GM19351 (cell line): ENCODE measurements around the gene HRH2.
"Not testable (repeated sequence)": the region's sequence is repeated elsewhere in the genome, so short reads cannot be mapped to it uniquely, and the experiment has no call there.

Experiments used
- ATAC-seq: cut with Tn5 transposase; IDR thresholded peaks from one replicate; pipeline ENCODE4 v1.9.1; 2021; ENCODE audit warnings: mild to moderate bottlenecking, moderate library complexity; ENCODE audit not compliant: unreplicated experiment

The HRH2 gene

DNA sequence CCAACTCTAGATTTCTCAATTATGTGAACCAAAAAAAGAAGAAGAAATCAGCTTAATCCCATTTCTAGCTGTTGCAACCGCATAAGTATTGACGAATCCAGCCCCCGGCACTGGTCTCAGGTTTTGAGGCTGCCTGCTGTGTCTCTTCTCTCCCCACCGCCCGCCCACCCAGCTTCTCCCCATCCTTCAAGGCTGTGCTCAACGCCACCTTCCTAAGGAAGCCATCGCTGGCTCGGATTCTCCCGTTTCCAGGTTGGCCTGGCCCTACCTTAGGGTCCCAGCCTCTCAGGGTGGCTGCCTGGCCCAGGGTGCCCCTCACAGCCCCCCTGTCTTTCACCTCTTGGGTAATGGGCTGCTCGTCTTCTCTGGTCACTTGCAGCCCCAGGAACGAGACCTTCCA, 77.8 kb downstream of the HRH2 start:
- ATAC-seq = no peak

DNA sequence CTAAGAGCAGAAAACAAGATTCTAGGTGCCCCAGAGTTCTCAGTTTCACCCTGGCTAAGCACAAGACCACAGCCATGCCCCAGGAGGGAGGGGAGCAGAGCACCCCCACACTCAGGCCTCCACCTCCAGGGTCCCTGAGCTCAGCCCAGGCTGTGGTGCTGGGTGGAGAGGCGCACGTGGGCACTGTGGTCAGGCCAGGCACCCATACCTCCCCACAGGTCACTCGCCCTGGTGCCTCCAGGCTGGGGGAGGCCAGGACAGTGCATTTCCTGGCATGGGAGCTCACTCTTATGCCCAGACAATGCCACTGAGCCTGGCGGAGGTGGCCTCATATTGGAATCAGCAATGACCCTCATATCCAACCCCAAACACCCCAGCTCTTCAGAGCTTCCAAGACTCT, 78.8 kb downstream of the HRH2 start:
- no peak for ATAC-seq

DNA sequence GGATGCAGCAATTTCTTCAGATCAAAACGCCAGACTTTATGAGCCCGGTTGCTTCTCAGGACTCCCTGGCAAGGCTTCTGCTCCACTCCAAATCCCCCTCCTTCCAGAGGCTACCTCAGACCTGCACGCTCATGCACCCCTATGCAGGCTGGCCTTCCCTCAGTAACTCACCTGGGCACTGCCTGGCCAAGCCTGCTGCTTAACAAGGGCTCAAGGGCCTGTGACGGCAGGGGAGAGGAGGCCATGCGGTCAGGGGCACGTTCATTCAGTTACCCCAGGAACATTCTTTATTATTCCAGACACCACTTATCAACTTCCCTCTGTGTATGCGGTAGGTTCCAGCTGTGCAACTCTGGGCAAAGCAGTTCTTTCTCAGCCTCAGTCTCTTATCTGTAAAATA, 79.6 kb downstream of the HRH2 start:
- ATAC-seq = no peak

DNA sequence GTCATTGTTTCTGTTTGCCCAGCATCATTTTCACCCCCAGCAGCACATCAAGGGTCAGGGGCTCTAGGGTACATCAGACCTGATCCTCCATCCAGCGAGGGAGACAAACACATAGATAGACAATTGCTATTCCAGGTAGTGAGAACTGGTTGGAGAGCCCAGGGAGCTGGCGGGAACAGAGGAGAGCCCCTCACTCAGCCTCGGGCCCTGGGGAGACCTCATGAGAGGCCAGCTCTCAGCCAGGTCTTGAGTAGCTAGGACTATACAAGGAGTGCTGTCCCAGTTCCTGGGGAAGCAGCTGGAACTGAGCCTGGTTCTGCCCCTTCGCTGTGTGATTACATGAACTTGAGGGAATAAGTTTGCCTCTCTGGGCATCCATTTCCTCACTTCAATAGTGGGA, 80.3 kb downstream of the HRH2 start:
- no peak for ATAC-seq

DNA sequence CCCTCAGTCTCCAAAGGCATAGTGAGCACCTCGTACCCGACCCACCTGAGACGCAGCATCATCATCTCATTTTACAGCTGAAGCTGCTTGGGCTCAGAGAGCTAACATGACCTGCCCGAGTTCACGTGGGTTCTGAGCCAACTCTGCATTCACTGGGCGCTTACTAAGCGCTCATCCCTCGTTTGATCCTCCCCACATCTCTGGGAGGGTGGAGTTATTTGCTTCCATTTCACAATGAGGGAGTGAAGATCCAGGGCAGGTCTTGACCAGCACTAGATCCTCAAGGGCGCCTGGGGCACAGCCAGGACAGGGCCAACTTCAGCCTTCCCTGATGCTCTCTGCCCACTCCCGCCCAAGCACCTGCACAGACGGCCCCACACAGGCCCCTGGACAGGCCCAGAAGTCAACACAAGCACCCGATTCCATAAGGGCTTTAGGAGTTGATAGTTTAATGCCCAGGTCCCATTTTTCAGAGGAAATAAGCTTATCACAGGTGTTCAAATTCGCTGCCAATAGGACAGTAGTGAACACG, 80.8 kb downstream of the HRH2 start:
- ATAC-seq = no peak

DNA sequence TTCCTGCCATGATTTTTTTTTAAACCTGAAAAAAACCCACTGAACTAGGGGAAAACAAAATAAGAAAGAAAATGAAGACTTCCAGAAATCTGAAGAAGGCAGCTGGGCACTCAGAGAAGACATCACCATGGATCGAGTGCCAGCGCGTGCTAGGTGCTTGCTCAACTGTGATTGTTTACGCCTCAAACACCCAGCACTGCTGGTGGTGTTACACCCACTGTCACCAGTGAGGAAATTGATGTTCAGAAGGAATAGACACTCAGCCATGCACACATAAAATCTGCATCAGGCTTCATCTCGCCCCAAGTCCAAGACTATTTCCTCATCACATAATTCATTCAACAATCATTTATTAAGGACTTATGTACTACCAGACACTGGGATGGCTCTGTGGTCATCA, 82.1 kb downstream of the HRH2 start:
- ATAC-seq = no peak

DNA sequence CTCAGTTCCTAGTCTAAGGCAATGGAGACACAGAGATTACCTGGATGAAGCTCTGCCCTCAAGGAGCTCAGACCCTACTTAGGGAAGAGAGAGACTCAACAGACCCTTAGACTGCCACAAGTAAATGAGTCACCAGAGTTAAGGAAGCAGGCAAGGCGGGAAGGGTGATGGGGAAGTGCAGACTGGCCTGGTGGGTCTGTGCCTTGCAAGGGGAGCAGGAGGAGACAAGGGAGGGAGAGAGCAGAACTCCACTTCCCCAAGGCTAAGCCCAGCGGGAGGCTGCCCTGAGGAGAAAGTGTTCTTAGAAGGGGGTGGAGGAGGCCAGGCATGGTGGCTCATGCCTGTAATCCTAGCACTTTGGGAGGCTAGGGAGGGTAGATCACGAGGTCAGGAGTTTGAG, 83.7 kb downstream of the HRH2 start:
- no peak for ATAC-seq

DNA sequence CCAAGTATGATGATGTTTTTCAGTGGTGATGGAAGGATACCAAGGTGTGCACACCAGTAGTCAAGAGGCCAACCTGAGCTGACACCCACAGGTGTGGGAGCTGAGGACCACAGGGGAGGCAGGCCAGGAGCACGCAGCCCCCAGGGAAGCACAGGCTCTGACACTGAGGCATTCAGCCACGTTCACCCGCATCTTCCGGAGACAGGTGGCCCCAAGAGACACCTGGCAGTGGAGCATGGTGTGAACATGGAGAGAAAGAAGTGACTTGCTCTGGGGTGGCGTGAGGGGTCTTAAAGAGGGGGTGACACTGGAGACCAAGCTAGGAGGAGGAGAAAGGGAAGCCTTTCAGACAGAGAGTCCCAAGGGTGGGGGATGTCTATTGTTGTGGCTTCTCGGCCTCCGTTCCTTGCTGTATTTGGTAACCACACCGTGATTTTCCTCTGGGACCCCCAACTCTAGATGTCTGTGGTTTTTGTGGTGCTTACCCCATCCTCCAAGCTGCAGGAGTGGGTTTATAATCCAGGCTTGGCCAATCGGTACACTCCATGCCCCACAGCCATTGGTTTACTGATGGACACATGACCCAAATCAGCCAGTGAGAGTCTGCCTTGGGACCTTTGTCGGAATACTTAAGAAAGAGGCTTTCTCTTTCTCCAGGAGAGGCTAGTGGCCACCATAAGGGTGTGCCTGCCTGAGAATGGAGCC, 84.6 kb downstream of the HRH2 start:
- ATAC-seq = no peak

DNA sequence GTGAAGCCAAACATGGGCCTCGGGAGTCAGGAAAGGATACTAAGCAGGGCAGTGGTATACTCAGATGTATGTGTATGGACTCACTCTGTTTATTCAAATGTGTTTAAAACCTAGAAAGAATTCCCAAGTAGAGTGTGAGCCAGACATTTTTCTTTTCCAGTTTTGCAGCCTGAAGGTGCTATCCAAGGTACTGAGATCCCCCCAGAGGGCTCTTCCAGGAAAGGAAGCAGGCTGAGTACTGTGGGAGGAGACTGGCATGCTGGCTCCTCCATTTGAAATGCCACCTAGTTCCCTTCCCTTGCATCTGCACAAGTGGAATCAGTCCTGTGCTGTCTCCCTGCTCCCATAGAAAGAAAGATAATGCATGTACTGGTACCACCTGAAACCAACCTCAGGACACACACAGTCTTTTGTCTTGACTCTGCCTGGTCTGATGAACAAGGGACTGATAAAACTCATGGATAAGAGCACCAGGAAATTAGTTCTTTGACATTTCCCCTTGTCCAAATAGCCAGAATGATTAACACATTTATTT, 85.9 kb downstream of the HRH2 start:
- ATAC-seq = no peak

DNA sequence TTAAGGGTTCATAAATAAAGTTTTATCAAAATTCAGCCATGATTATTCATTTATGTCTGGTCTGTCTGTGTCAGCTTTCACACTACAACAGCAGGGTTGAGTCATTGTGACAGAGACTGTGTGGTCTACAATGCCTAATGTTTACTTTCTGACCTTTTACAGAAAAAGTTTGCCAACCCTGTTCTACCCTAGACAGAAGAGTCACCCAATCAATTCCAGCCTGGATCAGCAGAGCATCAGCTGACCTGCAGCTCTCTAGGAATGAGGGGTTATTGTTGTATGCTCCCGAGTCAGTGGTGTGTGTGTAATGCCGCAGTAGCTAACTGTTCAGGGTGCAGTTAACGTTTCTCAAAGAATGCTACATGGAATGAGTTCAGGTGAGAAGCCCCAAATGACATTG, 87.3 kb downstream of the HRH2 start:
- ATAC-seq = no peak

DNA sequence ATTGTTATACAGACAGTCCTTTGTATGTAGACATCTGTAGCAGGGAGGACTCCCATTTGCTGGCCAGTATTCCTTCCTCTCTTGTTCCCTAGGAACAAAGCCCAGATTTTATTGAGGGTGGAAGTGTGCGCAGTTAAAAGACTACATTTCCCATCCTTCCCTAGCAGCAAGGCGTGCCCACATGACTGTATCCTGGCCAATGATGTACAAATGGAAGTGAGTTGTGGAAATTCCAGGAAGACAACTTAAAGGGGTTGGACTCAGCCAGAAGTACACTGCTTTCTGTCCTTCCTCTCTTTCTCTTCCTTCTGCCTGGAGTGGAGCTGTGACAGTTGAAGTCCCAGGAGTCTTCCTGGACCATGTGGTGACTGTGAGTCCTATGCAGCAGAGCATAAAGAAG, 89.0 kb downstream of the HRH2 start:
- no peak for ATAC-seq

DNA sequence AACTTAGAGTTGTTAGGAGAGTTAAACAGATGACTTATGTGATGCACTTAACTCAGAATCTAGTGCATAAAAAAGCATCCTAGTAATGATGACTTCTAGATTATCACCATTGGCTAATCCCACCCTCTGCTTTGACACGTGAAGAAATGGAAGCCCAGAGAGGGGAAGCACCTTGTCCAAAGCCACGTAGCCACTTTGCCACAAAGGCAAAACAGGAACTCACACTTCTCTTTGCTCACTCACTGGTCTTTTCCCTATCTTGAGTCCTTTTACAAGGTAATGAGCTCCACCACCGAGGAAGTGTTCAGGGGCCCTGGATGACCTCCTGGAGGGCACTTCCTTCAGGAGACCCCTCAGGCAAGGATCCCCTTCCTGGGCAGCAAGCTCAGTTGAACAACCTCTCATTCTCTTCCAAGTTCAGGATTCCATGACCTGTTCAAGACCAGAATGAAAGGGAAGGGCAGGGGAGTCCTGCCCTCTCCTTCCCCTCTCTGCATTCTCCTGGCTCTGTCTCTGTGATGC, 89.7 kb downstream of the HRH2 start:
- ATAC-seq = no peak

DNA sequence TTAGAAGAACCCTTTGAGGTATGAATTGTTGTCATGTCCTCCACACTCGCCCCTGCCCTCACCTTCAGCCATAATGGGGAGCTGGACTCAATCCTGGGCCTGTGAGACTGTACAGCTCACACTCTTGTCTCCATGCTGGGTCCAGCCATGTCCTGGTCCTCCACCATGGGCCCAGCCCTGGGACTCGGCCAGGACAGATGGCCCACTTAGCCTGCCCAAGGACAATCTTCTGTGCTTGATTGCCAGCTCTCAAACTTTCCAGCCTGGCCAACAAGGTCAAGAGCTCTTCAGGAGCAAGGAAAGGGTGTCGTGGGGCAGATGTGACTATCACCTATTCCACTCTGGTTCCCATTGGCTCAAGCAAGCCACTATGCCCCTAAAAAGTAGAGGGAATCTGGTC, 90.8 kb downstream of the HRH2 start:
- ATAC-seq = no peak

DNA sequence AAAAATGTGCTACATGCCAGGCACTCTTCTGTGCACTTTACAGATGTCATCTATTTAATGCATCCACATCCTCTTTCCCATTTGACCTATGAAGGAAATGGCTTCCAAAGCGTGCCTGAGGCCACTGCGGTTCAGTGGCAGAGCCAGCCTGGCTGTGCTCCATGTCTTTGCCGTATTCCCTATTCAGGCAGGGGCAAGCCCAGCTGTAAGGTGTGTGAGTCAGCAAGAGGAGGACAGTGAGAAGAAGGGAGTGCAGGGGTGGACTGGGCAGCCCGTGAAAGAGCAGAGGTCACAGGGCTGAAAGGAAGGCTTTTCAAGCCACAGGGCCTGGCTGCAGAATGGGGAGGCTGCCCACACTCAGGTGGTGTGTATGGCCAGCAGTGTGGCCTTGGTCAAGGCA, 91.7 kb downstream of the HRH2 start:
- no peak for ATAC-seq

DNA sequence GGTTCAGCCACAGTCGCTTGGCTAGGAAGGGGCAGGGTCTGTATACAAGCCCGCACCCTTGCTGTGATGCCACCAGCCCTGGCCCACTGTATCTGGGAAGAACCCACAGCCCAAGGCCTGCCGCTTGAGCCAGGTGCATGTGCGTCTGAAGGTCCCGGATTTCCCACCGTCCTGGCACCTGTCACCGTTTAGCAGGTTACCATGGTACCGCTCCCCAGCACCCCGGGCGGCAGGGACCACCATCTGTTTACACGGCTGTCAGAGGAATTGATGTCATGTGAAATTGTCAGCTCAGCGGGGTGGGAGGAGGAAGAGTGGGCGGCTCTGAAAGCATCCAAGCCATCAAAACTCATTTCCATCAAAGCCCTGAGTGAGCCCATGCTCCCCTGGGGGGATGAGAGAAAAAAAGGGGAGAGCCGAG, 92.7 kb downstream of the HRH2 start:
- ATAC-seq = no peak

DNA sequence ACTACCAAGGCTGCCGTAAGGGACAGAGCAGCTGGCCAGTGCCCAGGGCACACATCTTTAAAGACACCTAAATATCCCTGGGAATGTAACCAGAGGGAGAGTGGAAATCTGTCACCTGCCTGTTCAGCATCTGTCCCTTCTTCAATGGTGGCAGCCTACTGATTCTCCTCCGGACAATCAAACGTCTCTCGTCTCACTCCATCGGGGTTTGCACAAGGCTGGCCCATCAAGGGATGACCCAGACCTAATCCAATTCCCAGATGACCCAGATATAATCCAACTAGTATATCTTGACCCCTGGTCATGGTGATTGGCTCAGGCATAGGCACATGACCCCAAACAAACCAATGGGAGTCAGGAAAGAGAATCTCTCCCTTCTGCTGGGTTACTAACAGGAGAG, 93.5 kb downstream of the HRH2 start:
- ATAC-seq = no peak

DNA sequence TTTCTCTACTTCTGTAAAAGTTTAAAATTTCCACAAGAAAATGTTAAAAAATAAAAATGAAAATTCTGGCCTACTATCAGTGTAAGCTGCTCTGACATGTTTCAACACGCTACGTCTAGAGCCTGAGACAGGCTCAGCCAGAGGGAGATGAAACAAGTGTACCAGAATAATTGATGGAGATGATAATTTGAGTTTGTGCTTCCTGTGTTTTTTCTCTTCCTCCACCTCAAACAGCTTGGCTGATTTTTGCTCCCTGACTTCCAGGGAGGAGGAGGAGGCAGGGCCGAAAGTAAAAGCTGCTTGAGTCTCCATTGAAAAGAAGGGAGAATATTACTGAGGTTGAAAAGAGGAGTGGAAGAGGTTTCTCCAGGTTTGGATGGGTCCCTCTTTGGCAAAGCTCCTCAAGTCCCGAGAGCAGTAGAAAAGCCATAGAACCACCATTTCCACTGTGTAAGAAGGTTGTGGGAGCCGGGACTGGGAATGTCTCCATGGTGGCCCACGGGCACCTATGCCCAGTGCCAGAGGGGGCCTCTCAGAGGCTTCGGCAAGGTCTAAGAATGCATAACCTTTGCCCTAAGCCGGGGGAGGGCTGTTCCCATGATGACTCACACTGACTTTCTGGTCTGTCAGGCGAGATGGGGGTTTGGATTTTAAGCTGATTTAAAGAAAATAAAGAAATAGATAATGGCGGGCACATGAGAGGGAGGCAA, 95.1 kb downstream of the HRH2 start:
- ATAC-seq = no peak

DNA sequence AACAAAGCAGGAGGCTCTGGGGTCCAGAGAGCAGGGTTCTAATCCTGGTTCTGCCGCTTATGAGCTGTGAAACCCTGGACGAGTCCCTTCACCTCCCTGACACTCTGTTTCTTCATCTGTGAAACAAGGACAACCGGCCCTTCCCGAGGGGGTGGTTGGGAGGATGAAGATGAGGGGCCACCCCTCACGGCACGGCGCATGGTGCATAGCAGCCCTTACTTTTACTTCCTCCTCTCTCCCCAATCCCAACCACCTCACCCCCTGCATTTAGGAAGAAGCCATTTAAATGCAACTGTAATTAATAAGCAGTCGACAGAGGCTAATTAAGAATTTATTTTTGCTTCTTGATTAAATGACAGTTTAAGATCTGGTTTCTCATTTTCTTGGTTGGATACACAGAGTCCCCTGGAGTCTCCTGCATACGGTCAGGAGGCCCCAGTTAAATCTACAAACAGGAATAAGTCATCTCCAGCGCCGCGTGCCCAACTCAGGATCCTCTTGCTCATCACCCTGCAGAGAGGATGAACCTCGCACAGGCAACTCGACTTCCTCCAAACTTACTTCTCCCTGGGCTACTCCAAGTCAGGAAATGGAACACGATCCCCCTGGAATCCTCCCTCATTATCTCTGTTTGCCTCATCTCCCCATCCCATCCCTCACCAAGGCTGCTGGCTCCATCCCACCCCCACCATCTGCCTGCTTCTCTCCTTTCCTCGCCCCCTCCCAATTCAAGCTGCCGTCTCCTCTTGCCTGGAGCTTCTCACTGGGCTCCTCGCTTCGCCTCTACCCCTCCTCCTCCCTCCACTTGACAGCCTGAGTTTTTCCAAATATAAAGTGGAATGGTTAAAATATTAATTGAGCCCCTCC, 95.9 kb downstream of the HRH2 start:
- no peak for ATAC-seq

DNA sequence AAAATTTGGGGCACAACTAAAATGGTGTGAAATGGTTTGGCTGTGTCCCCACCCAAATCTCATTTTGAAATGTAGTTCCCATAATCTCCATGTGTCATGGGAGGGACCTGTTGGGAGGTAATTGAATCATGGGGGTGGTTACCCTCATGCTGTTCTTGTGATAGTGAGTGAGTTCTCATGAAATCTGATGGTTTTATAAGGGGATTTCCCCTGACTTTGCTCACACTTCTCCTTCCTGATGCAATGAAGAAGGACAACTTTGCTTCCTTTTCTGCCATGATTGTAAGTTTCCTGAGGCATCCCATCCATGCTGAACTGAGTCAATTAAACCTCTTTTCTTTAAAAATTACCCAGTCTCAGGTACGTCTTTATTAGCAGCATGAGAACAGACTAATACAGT, 102.1 kb downstream of the HRH2 start:
- ATAC-seq = not testable (repeated sequence)
